ENCODE data around the gene GALNT6.

The GALNT6 gene

GRCh38 chr12:51405801-51406207 lies 14.6 kb upstream of the GALNT6 start:
- DNase-seq: no peak

GRCh38 chr12:51404627-51405026 lies 13.4 kb upstream of the GALNT6 start:
- no peak for DNase-seq

DNA sequence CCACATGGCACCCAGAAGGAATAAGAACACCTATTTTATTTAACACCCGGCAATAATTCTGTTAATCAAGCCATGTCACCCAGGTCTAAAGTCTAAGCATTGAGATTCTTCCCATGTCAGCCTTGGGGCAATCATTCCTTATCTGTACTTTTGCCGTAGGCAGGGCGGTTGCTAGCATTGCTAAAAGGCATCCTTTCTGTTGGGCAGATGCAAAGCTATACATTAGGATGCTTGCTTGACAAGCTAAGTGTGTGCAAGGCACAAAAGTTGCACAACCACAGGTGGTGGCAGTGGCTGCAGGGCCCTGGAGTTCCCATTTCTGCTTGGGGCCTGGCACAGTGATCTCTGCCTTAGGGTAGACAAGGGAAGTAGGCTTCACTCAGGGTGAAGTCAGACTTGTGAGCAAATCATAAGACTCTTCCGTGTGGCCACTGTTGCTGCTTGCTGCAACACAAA lies 12.5 kb upstream of the GALNT6 start:
- no peak for DNase-seq

- DNase-seq: no peak
Observed at GRCh38 chr12:51403159-51403558, 12.0 kb upstream of the GALNT6 start.

DNA sequence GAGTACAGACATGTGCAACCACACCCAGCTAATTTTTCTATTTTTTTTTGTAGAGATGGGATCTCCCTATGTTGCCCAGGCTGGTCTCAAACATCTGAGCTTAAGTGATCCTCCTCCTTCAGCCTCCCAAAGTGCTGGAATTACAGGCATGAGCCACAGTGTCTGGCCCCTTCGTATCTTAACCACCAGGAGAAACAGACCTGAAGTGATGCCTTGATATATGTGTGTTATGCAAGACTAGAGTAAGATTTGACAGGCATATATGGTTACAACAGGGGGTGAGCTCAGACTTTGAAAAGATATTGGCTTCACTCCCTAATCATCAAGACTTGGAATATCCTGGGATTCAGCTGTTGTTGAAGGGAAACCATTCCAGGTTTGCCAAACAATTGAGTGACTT lies 10.7 kb upstream of the GALNT6 start:
- no peak for DNase-seq

DNA sequence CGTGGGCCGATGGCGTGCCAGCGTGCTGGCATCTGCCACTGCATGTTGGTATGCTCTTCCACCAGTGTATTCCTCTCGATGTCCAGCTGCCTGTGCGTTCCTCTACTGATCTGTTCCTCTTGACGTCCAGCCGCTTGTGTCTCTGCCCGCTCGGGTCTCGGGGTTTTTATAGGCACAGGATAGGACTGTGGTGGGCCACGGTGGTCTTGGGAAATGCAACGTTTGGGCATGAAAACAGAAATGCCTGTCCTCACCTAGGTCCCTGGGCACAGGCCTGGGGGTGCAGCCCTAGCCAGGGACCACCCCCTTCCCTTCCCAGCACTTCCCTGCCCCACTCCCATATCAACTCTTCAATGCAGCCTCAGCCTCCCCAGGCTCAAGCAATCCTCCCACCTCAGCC lies 10.3 kb upstream of the GALNT6 start:
- no peak for DNase-seq

DNA sequence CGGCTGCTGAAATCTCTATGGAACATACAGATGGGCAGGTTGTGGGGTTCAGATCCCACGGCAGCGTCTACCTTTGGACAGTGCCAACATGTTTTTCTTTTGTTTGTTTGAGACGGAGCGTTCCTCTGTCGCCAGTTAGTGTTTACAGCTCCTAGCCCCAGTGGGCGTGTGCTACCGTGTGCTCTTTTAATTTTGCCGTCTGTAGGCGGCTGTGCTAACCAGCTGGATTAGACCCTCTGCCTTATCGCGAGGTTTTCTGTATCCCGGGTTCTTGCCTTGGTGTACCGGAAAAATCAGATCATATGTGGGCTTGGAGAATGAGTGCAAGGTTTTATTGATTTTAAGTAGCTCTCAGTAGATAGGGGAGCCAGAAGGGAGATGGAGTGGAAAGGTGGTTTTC lies 9.8 kb upstream of the GALNT6 start:
- DNase-seq: no peak

GRCh38 chr12:51399891-51400290 lies 8.7 kb upstream of the GALNT6 start:
- no peak for DNase-seq

GRCh38 chr12:51397670-51398069 lies 6.5 kb upstream of the GALNT6 start:
- DNase-seq: no peak

GRCh38 chr12:51395283-51396230 lies 4.4 kb upstream of the GALNT6 start:
- no peak for DNase-seq

GRCh38 chr12:51393676-51394545 lies 2.7 kb upstream of the GALNT6 start:
- DNase-seq: no peak

DNA sequence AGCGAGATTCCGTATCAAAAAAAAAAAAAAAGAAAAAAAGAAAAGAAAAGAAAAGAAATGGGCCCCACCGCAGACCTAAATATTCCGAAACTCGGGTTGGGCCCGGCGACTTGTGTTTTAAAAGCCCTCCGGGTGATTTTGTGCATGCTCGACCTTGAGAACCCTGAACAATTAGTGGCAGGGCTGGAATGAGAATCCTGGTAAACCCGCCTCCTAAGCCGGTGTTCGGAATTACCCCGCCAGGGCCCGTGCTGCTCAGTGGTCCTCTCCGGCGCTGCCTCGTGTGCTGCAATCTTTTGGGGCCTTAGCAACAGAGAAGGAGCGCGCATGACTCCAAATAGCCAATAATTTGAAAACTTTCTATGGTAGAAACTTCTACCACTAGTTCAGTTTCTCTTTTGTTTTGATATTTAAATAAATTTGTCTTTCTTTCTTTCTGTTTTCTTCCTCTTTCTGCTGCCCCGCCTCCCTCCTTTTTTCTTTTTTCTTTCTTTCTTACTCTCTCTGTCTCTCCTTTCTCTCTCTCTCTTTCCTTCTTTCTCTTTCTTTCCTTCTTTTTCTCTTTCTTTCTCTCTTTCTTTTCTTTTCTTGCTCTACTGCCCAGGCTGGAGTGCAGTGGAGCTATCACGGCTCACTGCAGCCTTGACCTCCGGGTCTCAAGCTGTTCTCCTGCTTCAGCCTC lies 1.5 kb upstream of the GALNT6 start:
- DNase-seq: no peak

GRCh38 chr12:51390891-51391282 lies 319 bp downstream of the GALNT6 start:
- DNase-seq: no peak

GRCh38 chr12:51390457-51390856 lies 749 bp downstream of the GALNT6 start:
- DNase-seq: no peak

DNA sequence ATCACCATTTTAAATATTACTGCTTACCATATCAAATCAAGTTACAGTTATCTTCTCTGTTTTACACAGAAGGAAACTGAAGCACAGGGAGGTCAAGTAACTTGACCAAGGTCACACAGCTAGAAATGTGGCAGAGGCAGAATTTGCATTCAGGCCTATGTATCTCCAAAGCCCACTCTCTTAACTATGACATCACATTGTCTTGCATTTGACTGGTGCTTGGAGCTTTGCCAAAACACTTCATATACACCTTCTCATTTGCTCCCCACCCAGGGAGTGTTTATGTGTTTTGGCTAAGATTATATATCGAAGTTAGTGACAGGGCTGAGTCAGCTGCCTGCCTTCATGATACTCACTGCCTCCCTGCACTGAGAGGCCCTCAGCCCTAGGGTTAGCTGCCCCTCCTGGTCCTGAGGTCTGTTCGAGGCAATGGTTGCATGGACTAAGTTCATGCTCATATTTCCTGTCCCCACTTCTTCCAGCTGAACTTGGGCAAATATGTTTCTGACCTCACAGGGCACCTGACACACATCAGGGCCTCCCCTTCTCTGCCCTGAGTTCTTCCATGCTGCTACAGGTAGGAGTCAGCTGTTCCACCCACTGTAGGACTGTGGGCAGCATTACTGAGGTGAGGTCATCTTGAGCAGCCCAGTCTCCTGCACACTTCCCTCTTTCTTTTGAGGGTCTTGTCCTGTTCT lies 1.8 kb downstream of the GALNT6 start:
- no peak for DNase-seq

DNA sequence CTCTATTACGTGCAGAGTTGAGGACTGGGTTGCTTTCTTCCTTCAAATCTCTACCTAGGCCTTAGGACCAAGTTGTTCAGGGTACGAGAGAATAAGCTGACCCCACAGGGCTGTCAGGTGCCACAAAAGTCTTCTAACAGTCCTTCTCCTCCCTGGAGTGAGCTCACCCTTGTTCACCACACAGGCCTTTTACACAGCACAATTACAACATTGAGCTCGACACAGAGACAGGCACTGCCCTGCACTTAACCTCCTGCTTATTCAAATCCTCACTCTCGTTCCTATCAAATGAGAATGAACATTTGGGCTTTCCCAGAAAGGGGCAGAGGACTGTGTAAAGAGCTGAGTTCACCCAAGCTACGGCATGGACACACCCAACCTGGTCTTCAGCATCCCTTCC lies 2.4 kb downstream of the GALNT6 start:
- DNase-seq: no peak

DNA sequence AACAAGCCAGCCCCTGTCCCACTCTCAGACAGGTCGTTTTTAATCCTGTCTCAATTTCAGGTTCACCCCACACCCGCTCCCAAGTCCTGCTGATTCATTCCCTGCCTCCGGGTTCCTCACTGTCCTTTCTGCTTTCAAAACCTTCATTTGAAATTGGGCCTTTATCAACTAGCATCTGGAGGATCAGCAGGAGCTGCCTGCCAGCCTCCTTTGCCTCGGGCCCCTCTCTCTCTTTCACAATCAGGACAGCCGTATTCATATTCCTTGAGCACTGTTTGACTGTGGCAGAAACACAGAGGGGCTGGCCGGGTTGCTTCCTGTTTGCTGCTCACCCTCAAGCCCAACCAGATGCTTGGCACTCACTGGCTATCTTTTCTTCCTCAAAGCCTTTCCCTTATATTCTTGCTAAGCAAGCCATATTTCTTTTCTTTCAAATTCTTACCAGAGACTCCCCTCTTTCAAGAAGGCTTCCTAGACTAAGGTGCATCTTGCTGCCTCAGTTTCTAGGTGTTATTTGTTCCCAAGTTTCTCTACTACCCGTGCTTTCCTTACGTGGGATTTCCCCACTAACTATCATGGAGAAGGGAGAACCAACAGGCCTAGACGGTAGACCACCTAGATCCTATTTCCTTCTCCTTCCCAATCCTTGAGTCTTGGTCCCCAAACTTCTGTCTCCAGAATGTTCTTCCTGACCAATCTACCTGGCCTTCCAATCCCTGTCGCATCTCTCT lies 3.0 kb downstream of the GALNT6 start:
- DNase-seq: no peak

DNA sequence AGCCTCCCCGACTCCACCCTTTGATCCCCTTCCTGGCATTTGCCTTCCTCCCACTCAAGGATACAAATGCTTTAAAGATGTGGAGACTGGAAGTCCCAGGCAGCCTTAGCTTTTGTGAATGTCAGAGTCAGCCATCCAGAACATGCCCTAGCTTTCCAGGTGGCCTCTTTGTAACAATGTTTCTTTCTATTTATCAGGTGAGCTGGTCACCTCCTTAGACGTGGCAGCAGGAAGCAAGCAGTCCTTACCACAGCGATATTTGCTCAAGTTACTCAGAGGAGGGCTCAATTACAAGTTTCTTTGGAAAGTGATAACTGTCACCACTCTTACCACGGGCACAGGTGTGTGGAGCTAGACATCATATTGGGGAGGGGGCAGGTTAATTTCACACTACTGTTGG lies 4.9 kb downstream of the GALNT6 start:
- DNase-seq: no peak

DNA sequence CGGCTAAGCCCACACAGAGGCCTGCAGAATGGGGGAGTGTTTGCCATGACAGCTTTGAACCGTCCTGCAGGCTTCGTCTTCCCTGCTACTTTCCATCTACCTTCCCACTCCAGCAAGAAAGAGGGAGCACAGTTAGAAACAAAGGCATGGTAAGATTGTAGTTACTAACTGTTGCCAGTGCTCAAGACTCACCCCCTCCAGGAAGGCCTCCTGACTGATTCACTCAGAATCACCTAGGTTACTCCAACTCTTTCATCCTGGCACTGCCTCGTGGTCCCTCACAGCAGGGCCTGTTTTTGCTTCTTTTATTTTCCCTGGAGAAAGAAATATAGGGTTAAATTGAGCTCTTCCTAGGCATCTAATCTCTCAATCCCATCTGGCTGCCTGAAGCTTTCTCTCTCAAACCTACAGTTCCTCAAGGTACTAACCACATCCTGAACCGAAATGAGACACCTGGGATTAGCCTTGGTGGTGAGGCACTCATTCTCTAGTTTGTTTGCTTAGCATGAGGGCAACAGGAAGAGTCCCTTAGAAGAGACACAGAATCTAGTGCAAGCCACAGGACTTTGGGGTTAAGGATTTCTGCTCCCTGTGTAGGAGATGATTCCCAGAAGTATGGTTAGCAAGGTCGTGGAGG lies 7.8 kb downstream of the GALNT6 start:
- DNase-seq: no peak

GRCh38 chr12:51382173-51382572 lies 9.0 kb downstream of the GALNT6 start:
- no peak for DNase-seq

Data from 8988T (cell line).